Measurements from ENCODE around the gene DAGLB.

DNA sequence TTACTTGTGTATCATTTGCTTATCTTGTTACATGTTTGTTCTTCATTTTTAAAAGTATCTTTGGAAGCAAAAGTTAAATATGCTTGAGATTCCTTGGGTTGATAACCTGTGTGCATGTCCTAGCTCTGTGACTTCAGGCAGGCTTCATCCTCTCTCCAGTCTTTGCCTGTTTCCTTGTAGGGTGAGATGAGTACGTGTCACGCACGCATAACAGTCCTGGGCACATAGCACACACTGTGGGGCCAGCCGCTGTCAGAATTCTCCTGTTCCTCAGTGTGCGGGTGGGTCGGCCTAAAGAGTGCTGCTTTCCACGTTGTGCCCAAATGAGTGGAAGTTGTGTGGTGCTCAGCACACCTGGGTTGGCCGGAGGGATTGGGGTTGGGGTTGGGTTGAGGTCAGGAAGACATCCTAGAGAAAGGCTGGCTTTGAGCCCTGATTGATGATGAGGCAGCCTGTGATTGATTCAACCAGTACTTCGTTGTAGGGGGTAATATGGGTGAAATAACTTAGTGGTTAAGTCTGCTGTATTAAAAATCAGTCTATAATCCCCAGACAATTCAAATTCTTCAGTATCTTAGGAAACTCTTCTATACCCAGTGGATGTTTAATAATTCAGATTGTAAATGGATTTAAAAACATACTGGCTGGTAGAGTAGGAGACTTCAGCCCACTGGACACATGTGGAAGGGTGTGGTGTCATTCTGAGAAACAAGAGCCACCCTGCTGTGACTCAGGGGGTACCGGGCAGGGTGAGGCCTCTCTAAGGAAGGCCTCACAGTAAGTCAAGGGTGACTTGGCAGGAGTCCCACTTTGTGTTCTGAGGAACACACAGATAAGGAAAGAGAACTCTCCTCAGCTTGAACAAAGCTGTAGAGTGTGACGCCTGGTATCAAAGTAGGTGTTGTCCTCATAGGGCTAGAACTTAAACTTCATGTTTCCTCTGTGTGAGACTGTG is 54.8 kb downstream of the DAGLB start:
- TF ChIP-seq, protein P1, sequence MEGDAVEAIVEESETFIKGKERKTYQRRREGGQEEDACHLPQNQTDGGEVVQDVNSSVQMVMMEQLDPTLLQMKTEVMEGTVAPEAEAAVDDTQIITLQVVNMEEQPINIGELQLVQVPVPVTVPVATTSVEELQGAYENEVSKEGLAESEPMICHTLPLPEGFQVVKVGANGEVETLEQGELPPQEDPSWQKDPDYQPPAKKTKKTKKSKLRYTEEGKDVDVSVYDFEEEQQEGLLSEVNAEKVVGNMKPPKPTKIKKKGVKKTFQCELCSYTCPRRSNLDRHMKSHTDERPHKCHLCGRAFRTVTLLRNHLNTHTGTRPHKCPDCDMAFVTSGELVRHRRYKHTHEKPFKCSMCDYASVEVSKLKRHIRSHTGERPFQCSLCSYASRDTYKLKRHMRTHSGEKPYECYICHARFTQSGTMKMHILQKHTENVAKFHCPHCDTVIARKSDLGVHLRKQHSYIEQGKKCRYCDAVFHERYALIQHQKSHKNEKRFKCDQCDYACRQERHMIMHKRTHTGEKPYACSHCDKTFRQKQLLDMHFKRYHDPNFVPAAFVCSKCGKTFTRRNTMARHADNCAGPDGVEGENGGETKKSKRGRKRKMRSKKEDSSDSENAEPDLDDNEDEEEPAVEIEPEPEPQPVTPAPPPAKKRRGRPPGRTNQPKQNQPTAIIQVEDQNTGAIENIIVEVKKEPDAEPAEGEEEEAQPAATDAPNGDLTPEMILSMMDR (IDR thresholded peaks at IDR 0.05; ENCODE audit: low read length) = no peak
- TF ChIP-seq EZH2phosphoT487 (IDR thresholded peaks at IDR 0.05; ENCODE audit: low read length) = no peak
- no peak for TF ChIP-seq EZH2 (optimal IDR thresholded peaks at IDR 0.05; ENCODE audit: low read depth, low read length)
